HEK293 (cell line): ENCODE results near the gene DNAJB11.

ENCODE experiments used
- CTCF ChIA-PET: fragments of 350-600 bp; formaldehyde crosslinking; extraction: SDS; loops from one replicate; lab custom pipeline; 2021; ENCODE audit warnings: antibody characterized with exemption; lab: Yijun Ruan, JAX
- POLR2A ChIA-PET: fragments of 300-600 bp; formaldehyde crosslinking; extraction: SDS; loops from one replicate; lab custom pipeline; 2020; ENCODE audit warnings: antibody characterized with exemption, inconsistent platforms; lab: Yijun Ruan, JAX
- H3K27ac ChIP-seq: fragments of 200-500 bp; sonication (Bioruptor generic); 2 replicates; pipeline ENCODE4 v1.5.1; 2014; ENCODE audit warnings: low read depth, low read length, control low read depth, inconsistent platforms; ENCODE audit errors: extremely low read depth
- H3K36me3 ChIP-seq, 2 experiments: fragments of 200-500 bp in 1 of 2; sonication (Bioruptor generic) in 1 of 2; 1 replicate in 1 of 2; 2 replicates in 1 of 2; pipeline ENCODE4 v1.5.1; 2014 to 2017; ENCODE audit warnings: inconsistent platforms in 2 of 2, low read length in 2 of 2; ENCODE audit not compliant: control insufficient read depth in 2 of 2, insufficient read depth in 1 of 2
- H3K4me1 ChIP-seq: fragments of 200-500 bp; sonication (Bioruptor generic); 2 replicates; pipeline ENCODE4 v1.5.1; 2014; ENCODE audit warnings: mild to moderate bottlenecking, low read length, inconsistent platforms; ENCODE audit not compliant: control insufficient read depth, insufficient read depth
- H3K4me3 ChIP-seq: 2 replicates; pipeline ENCODE4 v1.5.1; 2011; ENCODE audit warnings: low read depth, mild to moderate bottlenecking, control low read depth, low read length, moderate library complexity
- H3K9me3 ChIP-seq: fragments of 200-500 bp; sonication (Bioruptor generic); 2 replicates; pipeline ENCODE4 v1.5.1; 2014; ENCODE audit warnings: low read depth, low read length, inconsistent platforms; ENCODE audit not compliant: control insufficient read depth, insufficient read depth
- HOXA7 ChIP-seq: sonication (generic); formaldehyde crosslinking; IDR thresholded peaks from 2 replicates; pipeline ENCODE4 v1.8.1; 2022; ENCODE audit warnings: missing genetic modification reagents, borderline replicate concordance
- INSM2 ChIP-seq: fragments of 450-650 bp; formaldehyde crosslinking; IDR thresholded peaks from 2 replicates; pipeline ENCODE4 v1.5.1; 2016; ENCODE audit warnings: missing biosample characterization, missing genetic modification characterization
- KLF16 ChIP-seq: fragments of 450-650 bp; formaldehyde crosslinking; IDR thresholded peaks from 2 replicates; pipeline ENCODE4 v1.5.1; 2017; ENCODE audit warnings: missing biosample characterization, missing genetic modification characterization
- KLF7 ChIP-seq: fragments of 450-650 bp; formaldehyde crosslinking; IDR thresholded peaks from 2 replicates; pipeline ENCODE4 v1.5.1; 2016; ENCODE audit warnings: missing biosample characterization, missing genetic modification characterization, borderline replicate concordance
- OSR2 ChIP-seq: fragments of 450-650 bp; formaldehyde crosslinking; IDR thresholded peaks from 2 replicates; pipeline ENCODE4 v1.5.1; 2016; ENCODE audit warnings: missing biosample characterization, missing genetic modification characterization
- SCRT2 ChIP-seq: fragments of 450-650 bp; formaldehyde crosslinking; IDR thresholded peaks from 2 replicates; pipeline ENCODE4 v1.5.1; 2016; ENCODE audit warnings: missing biosample characterization, missing genetic modification characterization
- ZBTB17 ChIP-seq: fragments of 450-650 bp; formaldehyde crosslinking; IDR thresholded peaks from 2 replicates; pipeline ENCODE4 v1.5.1; 2016; ENCODE audit warnings: missing biosample characterization, missing genetic modification characterization
- ZBTB44 ChIP-seq: fragments of 450-650 bp; IDR thresholded peaks from 2 replicates; pipeline ENCODE4 v1.5.1; 2018; ENCODE audit warnings: missing biosample characterization, mild to moderate bottlenecking, missing genetic modification characterization
- ZBTB8A ChIP-seq: fragments of 450-650 bp; formaldehyde crosslinking; IDR thresholded peaks from 2 replicates; pipeline ENCODE4 v1.5.1; 2016; ENCODE audit warnings: missing biosample characterization, missing genetic modification characterization
- ZEB2 ChIP-seq: fragments of 450-650 bp; formaldehyde crosslinking; IDR thresholded peaks from 2 replicates; pipeline ENCODE4 v1.5.1; 2016; ENCODE audit warnings: missing biosample characterization, missing genetic modification characterization
- ZFP3 ChIP-seq: fragments of 450-650 bp; formaldehyde crosslinking; IDR thresholded peaks from 2 replicates; pipeline ENCODE4 v1.5.1; 2016; ENCODE audit warnings: low read depth, missing biosample characterization, missing genetic modification characterization
- ZNF114 ChIP-seq: fragments of 450-650 bp; formaldehyde crosslinking; IDR thresholded peaks from 2 replicates; pipeline ENCODE4 v1.5.0; 2017; ENCODE audit warnings: missing biosample characterization, missing genetic modification characterization
- ZNF175 ChIP-seq: fragments of 450-650 bp; formaldehyde crosslinking; IDR thresholded peaks from 2 replicates; pipeline ENCODE4 v1.5.1; 2016; ENCODE audit warnings: missing biosample characterization, missing genetic modification characterization
- ZNF274 ChIP-seq, 2 experiments: fragments of 200-500 bp in 1 of 2; fragments of 450-650 bp in 1 of 2; sonication (Bioruptor generic) in 1 of 2; formaldehyde crosslinking in 1 of 2; IDR thresholded peaks; 2 replicates each; pipeline versions ENCODE4 v1.5.1 to v1.6.1; 2014 to 2016; ENCODE audit warnings: borderline replicate concordance in 1 of 2, inconsistent platforms in 1 of 2, low read length in 1 of 2, missing biosample characterization in 1 of 2, missing genetic modification characterization in 1 of 2
- ZNF350 ChIP-seq: fragments of 450-650 bp; formaldehyde crosslinking; IDR thresholded peaks from 2 replicates; pipeline ENCODE4 v1.5.0; 2017; ENCODE audit warnings: missing biosample characterization, mild to moderate bottlenecking, missing genetic modification characterization
- ZNF366 ChIP-seq: fragments of 450-650 bp; formaldehyde crosslinking; conservative IDR thresholded peaks from 2 replicates; pipeline ENCODE4 v1.5.1; 2016; ENCODE audit warnings: missing biosample characterization, missing genetic modification characterization
- ZNF561 ChIP-seq: fragments of 450-650 bp; IDR thresholded peaks from 2 replicates; pipeline ENCODE4 v1.5.1; 2018; ENCODE audit warnings: missing biosample characterization, missing genetic modification characterization, borderline replicate concordance
- ZNF610 ChIP-seq: fragments of 450-650 bp; formaldehyde crosslinking; IDR thresholded peaks from 2 replicates; pipeline ENCODE4 v1.5.1; 2016; ENCODE audit warnings: missing biosample characterization, missing genetic modification characterization, borderline replicate concordance
- ZNF629 ChIP-seq: fragments of 450-650 bp; formaldehyde crosslinking; IDR thresholded peaks from 2 replicates; pipeline ENCODE4 v1.5.1; 2017; ENCODE audit warnings: missing biosample characterization, missing genetic modification characterization
- ZNF645 ChIP-seq: fragments of 450-650 bp; formaldehyde crosslinking; IDR thresholded peaks from 2 replicates; pipeline ENCODE4; 2016; ENCODE audit warnings: missing biosample characterization, missing genetic modification characterization
- ZNF660 ChIP-seq: fragments of 450-650 bp; IDR thresholded peaks from 2 replicates; pipeline ENCODE4 v1.5.1; 2018; ENCODE audit warnings: missing biosample characterization, mild to moderate bottlenecking, missing genetic modification characterization
- ZNF776 ChIP-seq: fragments of 450-650 bp; formaldehyde crosslinking; IDR thresholded peaks from 2 replicates; pipeline ENCODE4 v1.5.0; 2017; ENCODE audit warnings: missing biosample characterization, missing genetic modification characterization, borderline replicate concordance
- ZNF837 ChIP-seq: fragments of 450-650 bp; formaldehyde crosslinking; IDR thresholded peaks from 2 replicates; pipeline ENCODE4 v1.5.1; 2016; ENCODE audit warnings: missing biosample characterization, missing genetic modification characterization
- ZNF843 ChIP-seq: fragments of 450-650 bp; formaldehyde crosslinking; IDR thresholded peaks from 2 replicates; pipeline ENCODE4 v1.5.1; 2016; ENCODE audit warnings: missing biosample characterization, missing genetic modification characterization
- ZSCAN16 ChIP-seq: fragments of 450-650 bp; formaldehyde crosslinking; IDR thresholded peaks from 2 replicates; pipeline ENCODE4 v1.5.1; 2016; ENCODE audit warnings: missing biosample characterization, missing genetic modification characterization
- ZSCAN4 ChIP-seq: fragments of 450-650 bp; formaldehyde crosslinking; IDR thresholded peaks from 2 replicates; pipeline ENCODE4 v1.5.1; 2017; ENCODE audit warnings: missing biosample characterization, missing genetic modification characterization
- ZSCAN5A ChIP-seq: fragments of 450-650 bp; formaldehyde crosslinking; IDR thresholded peaks from 2 replicates; pipeline ENCODE4 v1.5.1; 2016; ENCODE audit warnings: missing biosample characterization, missing genetic modification characterization
- ZXDB ChIP-seq: fragments of 450-650 bp; formaldehyde crosslinking; IDR thresholded peaks from 2 replicates; pipeline ENCODE4 v1.5.1; 2016; ENCODE audit warnings: missing biosample characterization, missing genetic modification characterization

DNAJB11 gene

GRCh38 chr3:186526256-186526606 lies 44.3 kb upstream of the DNAJB11 start:
- no peaks in the 10 kb centered on the region for H3K9me3 ChIP-seq
- no peak overlapping the region for H3K27ac ChIP-seq
- H3K4me3 ChIP-seq = no peak overlapping the region
- CTCF ChIA-PET = interaction anchor here (1.3 kb wide), 1 partner anchor 15 kb away, joined by 4 read pairs; no protein-coding TSS in a partner anchor
- no peaks in the 10 kb centered on the region for H3K4me1 ChIP-seq
- H3K36me3 ChIP-seq = no peaks in the 10 kb centered on the region
- TF ChIP-seq ZNF629 (tag by site-specific recombination) = no peak
- no peak for TF ChIP-seq ZNF175
- TF ChIP-seq ZBTB8A = no peak
- no peak for TF ChIP-seq ZNF610 (tag by site-specific recombination)
- TF ChIP-seq KLF7 (tag by site-specific recombination) = no peak
- no peak for TF ChIP-seq ZNF776
- no peak for TF ChIP-seq ZNF645
- no peak for TF ChIP-seq ZNF350 (tag by site-specific recombination)
- no peak for TF ChIP-seq HOXA7 (CRISPR knock-in tag)
- TF ChIP-seq ZXDB (tag by site-specific recombination) = no peak
- TF ChIP-seq INSM2 (tag by site-specific recombination) = no peak
- no peak for TF ChIP-seq ZNF837 (tag by site-specific recombination)
- no peak for TF ChIP-seq ZBTB17 (tag by site-specific recombination)
- no peak for TF ChIP-seq ZNF274 (IDR thresholded peaks at IDR 0.05; ENCODE audit: low read length)
- TF ChIP-seq ZNF274 (tag by site-specific recombination; IDR thresholded peaks at IDR 0.05; ENCODE audit: borderline replicate concordance) = no peak
- TF ChIP-seq ZNF366 = no peak
- no peak for TF ChIP-seq ZSCAN5A
- TF ChIP-seq SCRT2 (tag by site-specific recombination) = no peak
- TF ChIP-seq ZBTB44 (tag by site-specific recombination) = no peak
- TF ChIP-seq ZFP3 (tag by site-specific recombination) = no peak
- POLR2A ChIA-PET = no interaction called here

- Histone ChIP-seq H3K4me1 (no peaks in the 10 kb centered on the region), H3K4me3 (no peak overlapping the region), H3K9me3 (no peaks in the 10 kb centered on the region), H3K36me3 (no peaks in the 10 kb centered on the region), H3K27ac (no peak overlapping the region)
- ChIA-PET CTCF (interaction anchor here (1.1 to 2.2 kb wide), 3 partner anchors 9 to 267 kb away, joined by 5 to 20 read pairs (median 7); no protein-coding TSS in a partner anchor), POLR2A (no interaction called here)
- no peak for TF ChIP-seq ZNF561
- no peak for TF ChIP-seq KLF16 (tag by site-specific recombination)
- TF ChIP-seq ZNF114 (tag by site-specific recombination) = no peak
- no peak for TF ChIP-seq ZNF660 (tag by site-specific recombination)
- TF ChIP-seq ZBTB8A = no peak
- TF ChIP-seq OSR2 = no peak
- no peak for TF ChIP-seq ZSCAN16
- no peak for TF ChIP-seq ZSCAN4 (tag by site-specific recombination)
- TF ChIP-seq ZEB2 (tag by site-specific recombination) = no peak
- TF ChIP-seq ZFP3 (tag by site-specific recombination) = no peak
- no peak for TF ChIP-seq ZNF843 (tag by site-specific recombination)
Observed at GRCh38 chr3:186529201-186529999, 41.1 kb upstream of the DNAJB11 start.
